Upper lobe of right lung (tissue), 1 donor: ENCODE results near the gene WDR44. TPM values are rescaled to one million over a fixed set of nuclear protein-coding genes. Genes with fewer than 3 reads are reported as not detected.
"Not testable (repeated sequence)": the region's sequence is repeated elsewhere in the genome, so short reads cannot be mapped to it uniquely, and the experiment has no call there.

Experiments used
- ATAC-seq: fragments of 200-7000 bp; cut with Tn5 transposase; one replicate; pipeline ENCODE4 v1.9.1; 2020; ENCODE audit warnings: mild to moderate bottlenecking, moderate library complexity
- DNase-seq: peaks from one replicate; pipeline ENCODE4 v3.0.0-alpha.2; 2020
- H3K27ac ChIP-seq: fragments of 200-600 bp; one replicate; pipeline ENCODE4 v1.8.0; 2022
- H3K27me3 ChIP-seq: fragments of 200-600 bp; one replicate; pipeline ENCODE4 v1.8.0; 2022; ENCODE audit warnings: mild to moderate bottlenecking
- H3K36me3 ChIP-seq: fragments of 200-600 bp; one replicate; pipeline ENCODE4 v1.8.0; 2022
- H3K4me1 ChIP-seq: fragments of 200-600 bp; one replicate; pipeline ENCODE4 v1.8.0; 2022
- H3K4me3 ChIP-seq: fragments of 200-600 bp; one replicate; pipeline ENCODE4 v1.8.0; 2022; ENCODE audit warnings: mild to moderate bottlenecking
- H3K9me3 ChIP-seq: fragments of 200-600 bp; one replicate; pipeline ENCODE4 v1.8.0; 2022
- CTCF ChIP-seq: fragments of 200-600 bp; IDR thresholded peaks from one replicate; pipeline ENCODE4 v1.8.0; 2022; ENCODE audit warnings: antibody characterized with exemption
- intact Hi-C: fragments of 100-400 bp; cut with DNase I; formaldehyde crosslinking; loops from one replicate; pipeline ENCODE4 v1.11.0; 2022
- long read RNA-seq: library from polyadenylated mRNA; unstranded; transcript quantifications from one replicate; pipeline ENCODE4 v2.0.0, GENCODE V29; 2021
- total RNA-seq: library from RNA; stranded (reverse); fragmentation: NEBNext Ultra II Directional; extraction: Animal tissue kit (Norgen Biotek cat#: 25700); gene quantifications from one replicate; pipeline ENCODE4 v1.2.1, GENCODE V29; 2021
- donor health status: DM: no; HTN: yes; CAD: no; lungs with severe emphysema.

The WDR44 gene
- total RNA-seq = 14.2 TPM
- long read RNA-seq, full-length matches to known transcripts = 18 of 32 reads
- long read RNA-seq, partial matches to known transcripts = 9 of 32 reads
- long read RNA-seq, other reads (novel, unspliced or antisense) = 5 of 32 reads

- Histone ChIP-seq H3K9me3 (no peaks in the 10 kb centered on the region), H3K27me3 (no peaks in the 10 kb centered on the region), H3K36me3 (no peaks in the 10 kb centered on the region), H3K4me3 (peak within 1 kb of the TSS; percentile 68), H3K27ac (peak within 1 kb of the TSS; percentile 90), H3K4me1 (peaks cover 8% of the 10 kb centered on the region)
- no peak for TF ChIP-seq CTCF
- intact Hi-C loops = no loop called here
- DNase-seq (peak; percentile 96), ATAC-seq (peak; percentile 99)
Observed at GRCh38 chrX:118345464-118346257, at the start of gene WDR44. WDR44 (plus strand) TSS chrX:118346106; CDS start chrX:118346504, 398 bp downstream.

- H3K27me3 ChIP-seq, H3K27ac ChIP-seq, H3K36me3 ChIP-seq, H3K4me3 ChIP-seq, H3K4me1 ChIP-seq, intact Hi-C loops, ATAC-seq, H3K9me3 ChIP-seq, DNase-seq: not testable (repeated sequence)
Observed at GRCh38 chrX:118305827-118306226, 40.1 kb upstream of the WDR44 start.

GRCh38 chrX:118315529-118315928, 30.4 kb upstream of the WDR44 start:
- ATAC-seq (no peak), DNase-seq (no peak)
- Histone ChIP-seq H3K36me3 (no peaks in the 10 kb centered on the region), H3K27me3 (no peaks in the 10 kb centered on the region), H3K4me3 (no peak overlapping the region), H3K4me1 (no peaks in the 10 kb centered on the region), H3K27ac (no peak overlapping the region), H3K9me3 (no peaks in the 10 kb centered on the region)
- intact Hi-C loops = no loop called here
- TF ChIP-seq CTCF = no peak

- DNase-seq = no peak
Observed at GRCh38 chrX:118324588-118324987, 21.3 kb upstream of the WDR44 start.

GRCh38 chrX:118325453-118325852, 20.5 kb upstream of the WDR44 start:
- ATAC-seq = no peak
- H3K27ac ChIP-seq = no peak overlapping the region
- H3K27me3 ChIP-seq = no peaks in the 10 kb centered on the region
- H3K4me3 ChIP-seq = no peak overlapping the region
- H3K9me3 ChIP-seq = no peaks in the 10 kb centered on the region
- no peak for DNase-seq
- intact Hi-C loops = no loop called here
- H3K36me3 ChIP-seq = no peaks in the 10 kb centered on the region
- peak; percentile 22 for TF ChIP-seq CTCF
- H3K4me1 ChIP-seq = no peaks in the 10 kb centered on the region

More at GRCh38 chrX:118324588-118324987, 21.3 kb upstream of the WDR44 start:
- Histone ChIP-seq H3K9me3 (no peaks in the 10 kb centered on the region), H3K27ac (no peak overlapping the region), H3K4me3 (no peak overlapping the region), H3K36me3 (no peaks in the 10 kb centered on the region), H3K27me3 (no peaks in the 10 kb centered on the region), H3K4me1 (no peaks in the 10 kb centered on the region)
- no peak for TF ChIP-seq CTCF
- no peak for ATAC-seq
- intact Hi-C loops = no loop called here

- Histone ChIP-seq H3K9me3 (no peaks in the 10 kb centered on the region), H3K36me3 (no peaks in the 10 kb centered on the region), H3K4me3 (no peak overlapping the region), H3K27me3 (no peaks in the 10 kb centered on the region), H3K27ac (no peak overlapping the region), H3K4me1 (no peaks in the 10 kb centered on the region)
- intact Hi-C loops = no loop called here
- ATAC-seq (no peak), DNase-seq (no peak)
- no peak for TF ChIP-seq CTCF
Observed at GRCh38 chrX:118329175-118329574, 16.7 kb upstream of the WDR44 start.
